IPS-NIHi7 (cell line): Measurements from ENCODE around the gene AFMID.
"Not testable (repeated sequence)": the region's sequence is repeated elsewhere in the genome, so short reads cannot be mapped to it uniquely, and the experiment has no call there.

ENCODE experiments used
- DNase-seq: peaks from one replicate; pipeline ENCODE4 v3.0.0; 2012; ENCODE audit warnings: mixed read lengths; ENCODE audit errors: extremely low spot score

Gene AFMID

GRCh38 chr17:78238823-78239488, 51.8 kb downstream of the AFMID start:
- no peak for DNase-seq

- DNase-seq: no peak
Measured at GRCh38 chr17:78239489-78239931, 52.3 kb downstream of the AFMID start.

GRCh38 chr17:78240012-78240655, 53.0 kb downstream of the AFMID start:
- DNase-seq: no peak

GRCh38 chr17:78240839-78241238, 53.7 kb downstream of the AFMID start:
- no peak for DNase-seq

GRCh38 chr17:78241277-78242023, 54.3 kb downstream of the AFMID start:
- DNase-seq: peak; percentile 72

GRCh38 chr17:78242024-78242742, 55.0 kb downstream of the AFMID start:
- no peak for DNase-seq

GRCh38 chr17:78247304-78247703, 60.1 kb downstream of the AFMID start:
- DNase-seq: no peak

GRCh38 chr17:78248051-78248914, 61.1 kb downstream of the AFMID start:
- no peak for DNase-seq

- DNase-seq: no peak
Measured at GRCh38 chr17:78249074-78249817, 62.1 kb downstream of the AFMID start.

GRCh38 chr17:78249818-78250806, 63.0 kb downstream of the AFMID start:
- no peak for DNase-seq

GRCh38 chr17:78250891-78251772, 64.0 kb downstream of the AFMID start:
- peak; percentile 95 for DNase-seq

- no peak for DNase-seq
Measured at GRCh38 chr17:78251773-78252103, 64.6 kb downstream of the AFMID start.

- no peak for DNase-seq
Measured at GRCh38 chr17:78252111-78252634, 65.0 kb downstream of the AFMID start.

GRCh38 chr17:78252701-78253635, 65.8 kb downstream of the AFMID start:
- no peak for DNase-seq

GRCh38 chr17:78253636-78253945, 66.4 kb downstream of the AFMID start:
- DNase-seq: not testable (repeated sequence)

- DNase-seq: peak; percentile 92
Measured at GRCh38 chr17:78253946-78254672, 66.9 kb downstream of the AFMID start.
